G401 (cell line): ENCODE measurements around the gene OLA1. TPM values are rescaled to one million over a fixed set of nuclear protein-coding genes. Genes with fewer than 3 reads are reported as not detected.

ENCODE experiments used
- DNase-seq: peaks from one replicate; pipeline ENCODE4 v3.0.0-alpha.2; 2015; ENCODE audit warnings: low spot score
- in situ Hi-C: cut with HindIII; loops from 2 replicates; pipeline ENCODE4 v1.10.0; 2016; ENCODE audit warnings: low sequenced_read_pairs, mixed read lengths
- total RNA-seq: library from RNA; depleted of rRNA; stranded (reverse); fragments of >200 nt; shearing (Covaris generic); gene quantifications from 2 replicates; pipeline ENCODE4 v1.2.3, GENCODE V29; 2014

Gene OLA1
- total RNA-seq, 1 experiment from 2014 or later, result 250 TPM

GRCh38 chr2:174145827-174146226 is 102.5 kb downstream of the OLA1 start:
- in situ Hi-C loops, result no loop called here
- no peak for DNase-seq

- no peak for DNase-seq
- in situ Hi-C loops, result no loop called here
These were observed 106.0 kb downstream of the OLA1 start for GRCh38 chr2:174142290-174142689.

GRCh38 chr2:174138161-174138560 is 110.2 kb downstream of the OLA1 start:
- no peak for DNase-seq
- in situ Hi-C loops, result no loop called here

- no peak for DNase-seq
These were observed 112.4 kb downstream of the OLA1 start for GRCh38 chr2:174135981-174136380.

GRCh38 chr2:174125090-174125489 is 123.2 kb downstream of the OLA1 start:
- DNase-seq, result no peak
- in situ Hi-C loops, result no loop called here

More at GRCh38 chr2:174135981-174136380, 112.4 kb downstream of the OLA1 start:
- in situ Hi-C loops, result no loop called here

- DNase-seq, result no peak
- in situ Hi-C loops, result no loop called here
These were observed 124.2 kb downstream of the OLA1 start for GRCh38 chr2:174124181-174124580.

- DNase-seq, result no peak
- in situ Hi-C loops, result no loop called here
These were observed 126.1 kb downstream of the OLA1 start for GRCh38 chr2:174122185-174122584.

- no peak for DNase-seq
- in situ Hi-C loops, result no loop called here
These were observed 126.7 kb downstream of the OLA1 start for GRCh38 chr2:174121612-174122011.

GRCh38 chr2:174121175-174121574 is 127.2 kb downstream of the OLA1 start:
- in situ Hi-C loops, result no loop called here
- no peak for DNase-seq

- no peak for DNase-seq
- in situ Hi-C loops, result no loop called here
These were observed 128.0 kb downstream of the OLA1 start for GRCh38 chr2:174120346-174120745.

- peak; percentile 44 for DNase-seq
- in situ Hi-C loops, result no loop called here
These were observed 130.1 kb downstream of the OLA1 start for GRCh38 chr2:174117951-174118930.

GRCh38 chr2:174112073-174112472 is 136.3 kb downstream of the OLA1 start:
- in situ Hi-C loops, result no loop called here
- no peak for DNase-seq

GRCh38 chr2:174108579-174108978 is 139.8 kb downstream of the OLA1 start:
- DNase-seq, result no peak
- in situ Hi-C loops, result no loop called here

GRCh38 chr2:174106736-174107135 is 141.6 kb downstream of the OLA1 start:
- no peak for DNase-seq
- in situ Hi-C loops, result no loop called here

GRCh38 chr2:174094542-174094941 is 153.8 kb downstream of the OLA1 start:
- in situ Hi-C loops, result no loop called here
- no peak for DNase-seq

- in situ Hi-C loops, result no loop called here
- no peak for DNase-seq
These were observed 157.9 kb downstream of the OLA1 start for GRCh38 chr2:174090476-174090875.

GRCh38 chr2:174088706-174089460 is 159.4 kb downstream of the OLA1 start:
- in situ Hi-C loops, result no loop called here
- no peak for DNase-seq

- in situ Hi-C loops, result no loop called here
- DNase-seq, result no peak
These were observed 161.6 kb downstream of the OLA1 start for GRCh38 chr2:174086708-174087107.

- in situ Hi-C loops, result no loop called here
- DNase-seq, result no peak
These were observed 162.6 kb downstream of the OLA1 start for GRCh38 chr2:174085781-174086180.

- in situ Hi-C loops, result no loop called here
These were observed 164.4 kb downstream of the OLA1 start for GRCh38 chr2:174083843-174084458.

More at GRCh38 chr2:174083843-174084458, 164.4 kb downstream of the OLA1 start:
- no peak for DNase-seq
